Neural cell (in vitro differentiated cells): ENCODE results near the gene LPP.

Experiments
- EP300 ChIP-seq: fragments of 450-650 bp; conservative IDR thresholded peaks from 2 replicates; pipeline ENCODE4 v1.6.1; 2014; ENCODE audit warnings: antibody characterized with exemption, mild to moderate bottlenecking, moderate library complexity; ENCODE audit not compliant: poor library complexity, severe bottlenecking
- TF ChIP-seq, protein P1 (sequence below): IDR thresholded peaks from 2 replicates; pipeline ENCODE4 v1.6.1; 2012; ENCODE audit warnings: borderline replicate concordance
- TF ChIP-seq, protein P2 (sequence below): fragments of 450-650 bp; IDR thresholded peaks from 2 replicates; pipeline ENCODE4 v1.5.1; 2014; ENCODE audit warnings: antibody characterized with exemption, mild to moderate bottlenecking, moderate library complexity; ENCODE audit not compliant: poor library complexity, severe bottlenecking

DNA sequence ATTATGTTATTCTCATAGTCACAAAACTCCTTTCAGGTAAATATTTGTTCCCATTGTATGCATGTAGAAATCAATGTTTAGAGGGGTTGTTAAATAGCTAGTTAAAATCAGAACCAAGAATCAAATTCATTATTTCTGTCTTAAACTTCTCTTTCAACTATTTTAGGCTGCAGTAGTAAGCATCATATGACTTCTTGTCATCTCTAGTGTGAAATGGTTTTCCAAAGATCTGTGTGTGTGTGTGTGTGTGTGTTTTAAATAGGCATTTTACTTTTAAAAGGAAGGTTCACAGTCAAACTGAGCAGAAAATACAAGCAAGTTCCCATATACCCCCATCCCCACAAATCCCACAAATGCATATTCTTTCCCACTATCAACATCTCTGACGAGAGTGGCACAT, 506.5 kb downstream of the LPP start:
- TF ChIP-seq EP300: no peak
- TF ChIP-seq, protein P1, sequence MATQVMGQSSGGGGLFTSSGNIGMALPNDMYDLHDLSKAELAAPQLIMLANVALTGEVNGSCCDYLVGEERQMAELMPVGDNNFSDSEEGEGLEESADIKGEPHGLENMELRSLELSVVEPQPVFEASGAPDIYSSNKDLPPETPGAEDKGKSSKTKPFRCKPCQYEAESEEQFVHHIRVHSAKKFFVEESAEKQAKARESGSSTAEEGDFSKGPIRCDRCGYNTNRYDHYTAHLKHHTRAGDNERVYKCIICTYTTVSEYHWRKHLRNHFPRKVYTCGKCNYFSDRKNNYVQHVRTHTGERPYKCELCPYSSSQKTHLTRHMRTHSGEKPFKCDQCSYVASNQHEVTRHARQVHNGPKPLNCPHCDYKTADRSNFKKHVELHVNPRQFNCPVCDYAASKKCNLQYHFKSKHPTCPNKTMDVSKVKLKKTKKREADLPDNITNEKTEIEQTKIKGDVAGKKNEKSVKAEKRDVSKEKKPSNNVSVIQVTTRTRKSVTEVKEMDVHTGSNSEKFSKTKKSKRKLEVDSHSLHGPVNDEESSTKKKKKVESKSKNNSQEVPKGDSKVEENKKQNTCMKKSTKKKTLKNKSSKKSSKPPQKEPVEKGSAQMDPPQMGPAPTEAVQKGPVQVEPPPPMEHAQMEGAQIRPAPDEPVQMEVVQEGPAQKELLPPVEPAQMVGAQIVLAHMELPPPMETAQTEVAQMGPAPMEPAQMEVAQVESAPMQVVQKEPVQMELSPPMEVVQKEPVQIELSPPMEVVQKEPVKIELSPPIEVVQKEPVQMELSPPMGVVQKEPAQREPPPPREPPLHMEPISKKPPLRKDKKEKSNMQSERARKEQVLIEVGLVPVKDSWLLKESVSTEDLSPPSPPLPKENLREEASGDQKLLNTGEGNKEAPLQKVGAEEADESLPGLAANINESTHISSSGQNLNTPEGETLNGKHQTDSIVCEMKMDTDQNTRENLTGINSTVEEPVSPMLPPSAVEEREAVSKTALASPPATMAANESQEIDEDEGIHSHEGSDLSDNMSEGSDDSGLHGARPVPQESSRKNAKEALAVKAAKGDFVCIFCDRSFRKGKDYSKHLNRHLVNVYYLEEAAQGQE: no peak
- TF ChIP-seq, protein P2, sequence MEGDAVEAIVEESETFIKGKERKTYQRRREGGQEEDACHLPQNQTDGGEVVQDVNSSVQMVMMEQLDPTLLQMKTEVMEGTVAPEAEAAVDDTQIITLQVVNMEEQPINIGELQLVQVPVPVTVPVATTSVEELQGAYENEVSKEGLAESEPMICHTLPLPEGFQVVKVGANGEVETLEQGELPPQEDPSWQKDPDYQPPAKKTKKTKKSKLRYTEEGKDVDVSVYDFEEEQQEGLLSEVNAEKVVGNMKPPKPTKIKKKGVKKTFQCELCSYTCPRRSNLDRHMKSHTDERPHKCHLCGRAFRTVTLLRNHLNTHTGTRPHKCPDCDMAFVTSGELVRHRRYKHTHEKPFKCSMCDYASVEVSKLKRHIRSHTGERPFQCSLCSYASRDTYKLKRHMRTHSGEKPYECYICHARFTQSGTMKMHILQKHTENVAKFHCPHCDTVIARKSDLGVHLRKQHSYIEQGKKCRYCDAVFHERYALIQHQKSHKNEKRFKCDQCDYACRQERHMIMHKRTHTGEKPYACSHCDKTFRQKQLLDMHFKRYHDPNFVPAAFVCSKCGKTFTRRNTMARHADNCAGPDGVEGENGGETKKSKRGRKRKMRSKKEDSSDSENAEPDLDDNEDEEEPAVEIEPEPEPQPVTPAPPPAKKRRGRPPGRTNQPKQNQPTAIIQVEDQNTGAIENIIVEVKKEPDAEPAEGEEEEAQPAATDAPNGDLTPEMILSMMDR: no peak
